ENCODE data around the gene EDAR.

EDAR gene

GRCh38 chr2:108988796-108989713 is at the start of gene EDAR:
EDAR (minus strand) TSS chr2:108989220; CDS start chr2:108931014, 58,206 bp downstream.
- peak; percentile 10 for DNase-seq

GRCh38 chr2:109033171-109033570 is 44.2 kb upstream of the EDAR start:
- DNase-seq = no peak

GRCh38 chr2:109032229-109032820 is 43.3 kb upstream of the EDAR start:
- no peak for DNase-seq

- DNase-seq = peak; percentile 17
Observed at GRCh38 chr2:109031476-109032228, 42.6 kb upstream of the EDAR start.

GRCh38 chr2:109030870-109031475 is 42.0 kb upstream of the EDAR start:
- DNase-seq = no peak

GRCh38 chr2:109029490-109030201 is 40.6 kb upstream of the EDAR start:
- no peak for DNase-seq

- DNase-seq = no peak
Observed at GRCh38 chr2:109028738-109029489, 39.9 kb upstream of the EDAR start.

- DNase-seq = no peak
Observed at GRCh38 chr2:109028277-109028676, 39.3 kb upstream of the EDAR start.

GRCh38 chr2:109027702-109028101 is 38.7 kb upstream of the EDAR start:
- no peak for DNase-seq

GRCh38 chr2:109024477-109024876 is 35.5 kb upstream of the EDAR start:
- DNase-seq = no peak

- no peak for DNase-seq
Observed at GRCh38 chr2:109021895-109022300, 32.9 kb upstream of the EDAR start.

- no peak for DNase-seq
Observed at GRCh38 chr2:109020217-109020637, 31.2 kb upstream of the EDAR start.

GRCh38 chr2:109018452-109018851 is 29.4 kb upstream of the EDAR start:
- no peak for DNase-seq

GRCh38 chr2:109017017-109017416 is 28.0 kb upstream of the EDAR start:
- no peak for DNase-seq

GRCh38 chr2:109016376-109016775 is 27.4 kb upstream of the EDAR start:
- DNase-seq = no peak

GRCh38 chr2:109014476-109014875 is 25.5 kb upstream of the EDAR start:
- DNase-seq = no peak

GRCh38 chr2:109013051-109013450 is 24.0 kb upstream of the EDAR start:
- no peak for DNase-seq

GRCh38 chr2:109009920-109010610 is 21.0 kb upstream of the EDAR start:
- no peak for DNase-seq

- no peak for DNase-seq
Observed at GRCh38 chr2:109006971-109007370, 18.0 kb upstream of the EDAR start.

- no peak for DNase-seq
Observed at GRCh38 chr2:109005686-109006204, 16.7 kb upstream of the EDAR start.

GRCh38 chr2:109001201-109001600 is 12.2 kb upstream of the EDAR start:
- DNase-seq = no peak
